Osteocyte (in vitro differentiated cells): Measurements from ENCODE around the gene RHOJ. TPM values are rescaled to one million over a fixed set of nuclear protein-coding genes. Genes with fewer than 3 reads are reported as not detected.

Experiments
- DNase-seq: peaks from one replicate; pipeline ENCODE4 v3.0.0; 2021; ENCODE audit warnings: mixed read lengths; ENCODE audit not compliant: unreplicated experiment; ENCODE audit errors: extremely low spot score
- H3K27ac Mint-ChIP-seq: one replicate; pipeline ENCODE4 v1.8.0; 2021; ENCODE audit warnings: mild to moderate bottlenecking, mixed read lengths; ENCODE audit not compliant: unreplicated experiment
- H3K27me3 Mint-ChIP-seq: one replicate; pipeline ENCODE4 v1.8.0; 2021; ENCODE audit warnings: mixed read lengths; ENCODE audit not compliant: unreplicated experiment
- H3K36me3 Mint-ChIP-seq: one replicate; pipeline ENCODE4 v1.8.0; 2021; ENCODE audit warnings: mixed read lengths; ENCODE audit not compliant: unreplicated experiment
- H3K4me1 Mint-ChIP-seq: one replicate; pipeline ENCODE4 v1.8.0; 2021; ENCODE audit warnings: mixed read lengths; ENCODE audit not compliant: unreplicated experiment
- H3K4me3 Mint-ChIP-seq: one replicate; pipeline ENCODE4 v1.8.0; 2021; ENCODE audit warnings: mild to moderate bottlenecking, moderate library complexity, mixed read lengths; ENCODE audit not compliant: unreplicated experiment
- H3K9me3 Mint-ChIP-seq: one replicate; pipeline ENCODE4 v1.8.0; 2021; ENCODE audit warnings: mixed read lengths; ENCODE audit not compliant: unreplicated experiment
- total RNA-seq: library from RNA; stranded (reverse); gene quantifications from 2 replicates; pipeline ENCODE4 v1.2.1, GENCODE V29; 2021
- TF ChIP-seq, protein P1 (sequence below): fragments of 200-600 bp; sonication (generic); IDR thresholded peaks from 2 replicates; pipeline ENCODE4 v1.5.0; 2021; ENCODE audit warnings: antibody characterized with exemption, mild to moderate bottlenecking, moderate library complexity

Gene RHOJ
- total RNA-seq, 1 donor from 2014 or later: 69.7 TPM

DNA sequence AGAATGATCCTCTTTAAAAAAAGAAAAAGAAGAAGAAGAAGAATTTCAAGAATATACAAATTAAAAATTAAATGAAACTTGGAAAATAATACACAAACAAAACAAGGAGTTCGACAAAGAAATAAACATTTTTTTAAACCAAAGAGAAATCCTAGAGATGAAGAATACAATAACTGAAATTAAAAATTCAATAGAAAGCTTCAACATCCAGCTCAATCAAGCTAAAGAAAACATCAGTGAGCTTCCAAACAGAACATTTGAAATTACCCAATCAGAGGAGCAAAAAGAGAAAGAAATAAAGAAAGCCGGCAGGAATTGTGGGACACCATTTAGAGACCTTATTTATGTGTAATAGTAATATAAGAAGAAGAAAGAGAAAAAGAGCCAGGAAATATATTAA lies 37.2 kb upstream of the RHOJ start:
- peaks cover 10% of the 10 kb centered on the region for H3K27me3 Mint-ChIP-seq
- TF ChIP-seq, protein P1, sequence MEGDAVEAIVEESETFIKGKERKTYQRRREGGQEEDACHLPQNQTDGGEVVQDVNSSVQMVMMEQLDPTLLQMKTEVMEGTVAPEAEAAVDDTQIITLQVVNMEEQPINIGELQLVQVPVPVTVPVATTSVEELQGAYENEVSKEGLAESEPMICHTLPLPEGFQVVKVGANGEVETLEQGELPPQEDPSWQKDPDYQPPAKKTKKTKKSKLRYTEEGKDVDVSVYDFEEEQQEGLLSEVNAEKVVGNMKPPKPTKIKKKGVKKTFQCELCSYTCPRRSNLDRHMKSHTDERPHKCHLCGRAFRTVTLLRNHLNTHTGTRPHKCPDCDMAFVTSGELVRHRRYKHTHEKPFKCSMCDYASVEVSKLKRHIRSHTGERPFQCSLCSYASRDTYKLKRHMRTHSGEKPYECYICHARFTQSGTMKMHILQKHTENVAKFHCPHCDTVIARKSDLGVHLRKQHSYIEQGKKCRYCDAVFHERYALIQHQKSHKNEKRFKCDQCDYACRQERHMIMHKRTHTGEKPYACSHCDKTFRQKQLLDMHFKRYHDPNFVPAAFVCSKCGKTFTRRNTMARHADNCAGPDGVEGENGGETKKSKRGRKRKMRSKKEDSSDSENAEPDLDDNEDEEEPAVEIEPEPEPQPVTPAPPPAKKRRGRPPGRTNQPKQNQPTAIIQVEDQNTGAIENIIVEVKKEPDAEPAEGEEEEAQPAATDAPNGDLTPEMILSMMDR: no peak
- no peak for DNase-seq
- H3K36me3 Mint-ChIP-seq: no peaks in the 10 kb centered on the region
- H3K9me3 Mint-ChIP-seq: no peaks in the 10 kb centered on the region
- H3K27ac Mint-ChIP-seq: no peak overlapping the region
- no peak overlapping the region for H3K4me3 Mint-ChIP-seq
- no peaks in the 10 kb centered on the region for H3K4me1 Mint-ChIP-seq

DNA sequence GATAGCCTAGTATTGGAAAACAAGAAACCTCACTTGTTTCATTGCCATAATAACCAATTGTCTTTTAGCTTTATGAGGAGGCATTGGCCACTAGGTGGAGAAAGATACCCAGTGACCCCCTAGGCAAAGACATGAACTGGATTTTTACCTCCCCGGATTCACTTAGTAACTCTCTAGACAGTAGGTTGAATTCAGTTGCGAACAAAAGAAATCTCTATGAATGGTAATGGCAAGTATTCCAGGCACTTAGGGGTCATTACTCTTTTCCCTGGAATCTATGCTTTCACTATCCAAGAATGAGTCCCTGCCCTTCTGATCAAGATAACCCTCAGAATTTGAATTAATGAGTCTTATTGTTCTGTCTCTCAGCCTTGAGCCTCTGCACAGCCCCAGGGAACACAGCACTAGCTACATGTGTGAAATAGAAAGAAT lies 29.5 kb upstream of the RHOJ start:
- H3K27ac Mint-ChIP-seq: no peak overlapping the region
- H3K36me3 Mint-ChIP-seq: no peaks in the 10 kb centered on the region
- H3K4me1 Mint-ChIP-seq: no peaks in the 10 kb centered on the region
- no peaks in the 10 kb centered on the region for H3K9me3 Mint-ChIP-seq
- peaks cover 19% of the 10 kb centered on the region for H3K27me3 Mint-ChIP-seq
- TF ChIP-seq, protein P1: peak; percentile 96
- H3K4me3 Mint-ChIP-seq: no peak overlapping the region
- no peak for DNase-seq

DNA sequence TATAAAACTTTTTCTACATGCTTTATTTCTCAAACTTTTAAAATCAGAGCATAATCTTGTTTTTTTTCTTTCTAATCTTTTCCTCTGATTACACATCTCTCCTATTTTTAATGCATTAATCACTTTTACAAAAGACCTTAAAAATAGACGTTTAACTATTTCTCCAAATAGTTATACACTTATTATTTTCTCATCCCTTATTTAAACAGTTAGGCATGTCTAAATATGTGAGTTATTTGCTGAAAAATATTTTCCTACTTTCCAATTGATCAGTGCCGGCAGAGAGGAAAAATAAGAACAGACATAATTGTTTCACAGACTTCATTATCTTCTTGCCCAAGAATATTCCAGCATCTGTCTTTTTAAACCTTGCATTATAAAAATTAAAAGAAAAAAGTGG lies 28.7 kb upstream of the RHOJ start:
- H3K9me3 Mint-ChIP-seq: no peaks in the 10 kb centered on the region
- no peak overlapping the region for H3K27ac Mint-ChIP-seq
- no peak overlapping the region for H3K4me3 Mint-ChIP-seq
- no peak for DNase-seq
- no peaks in the 10 kb centered on the region for H3K4me1 Mint-ChIP-seq
- TF ChIP-seq, protein P1: no peak
- H3K27me3 Mint-ChIP-seq: peaks cover 19% of the 10 kb centered on the region
- no peaks in the 10 kb centered on the region for H3K36me3 Mint-ChIP-seq

DNA sequence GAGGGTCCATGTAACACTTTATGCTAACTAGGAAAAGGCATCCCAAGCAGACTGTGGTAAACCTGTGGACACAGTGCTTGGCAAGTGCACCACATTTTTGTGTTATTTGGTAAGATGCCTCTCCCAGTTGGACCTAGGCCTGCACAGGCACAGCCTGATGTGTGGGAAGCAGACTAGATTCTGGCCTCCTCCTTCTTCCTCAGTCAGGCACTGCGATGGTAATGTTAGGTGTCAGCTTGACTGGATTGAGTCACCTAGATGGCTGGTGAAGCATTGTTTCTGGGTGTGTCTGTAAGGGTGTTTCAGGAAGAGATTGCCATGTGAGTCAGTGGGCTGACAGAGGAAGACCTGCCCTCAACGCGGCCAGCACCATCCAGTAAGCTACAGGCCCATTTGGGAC lies 25.3 kb upstream of the RHOJ start:
- Mint-ChIP-seq H3K4me1 (peaks cover under 1% of the 10 kb centered on the region), H3K27me3 (peaks cover 9% of the 10 kb centered on the region), H3K4me3 (no peak overlapping the region), H3K27ac (no peak overlapping the region), H3K9me3 (peaks cover 11% of the 10 kb centered on the region), H3K36me3 (no peaks in the 10 kb centered on the region)
- TF ChIP-seq, protein P1: no peak
- no peak for DNase-seq

DNA sequence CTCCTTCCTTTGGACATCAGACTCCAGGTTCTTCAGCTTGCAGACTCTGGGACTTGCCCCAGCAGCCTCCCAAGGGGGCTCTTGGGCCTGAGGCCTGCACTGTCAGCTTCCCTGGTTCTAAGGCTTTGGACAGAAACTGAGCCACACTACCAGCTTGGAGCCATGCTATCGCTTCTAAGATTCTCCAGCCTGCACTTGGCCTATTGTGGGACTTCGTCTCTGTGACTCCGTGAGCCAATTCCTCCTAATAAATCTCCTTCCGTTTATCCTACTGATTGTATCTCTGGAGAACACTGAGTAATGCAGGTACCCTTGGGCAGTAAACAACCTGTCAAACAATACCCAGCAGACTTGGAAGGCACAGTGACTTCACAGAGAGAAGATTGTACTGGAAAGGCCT lies 24.9 kb upstream of the RHOJ start:
- peaks cover 3% of the 10 kb centered on the region for H3K4me1 Mint-ChIP-seq
- H3K27me3 Mint-ChIP-seq: peaks cover 9% of the 10 kb centered on the region
- peaks cover 11% of the 10 kb centered on the region for H3K9me3 Mint-ChIP-seq
- H3K27ac Mint-ChIP-seq: no peak overlapping the region
- no peak overlapping the region for H3K4me3 Mint-ChIP-seq
- no peak for DNase-seq
- H3K36me3 Mint-ChIP-seq: no peaks in the 10 kb centered on the region
- TF ChIP-seq, protein P1: no peak
